ENCODE measurements around the gene C1orf159. TPM values are rescaled to one million over a fixed set of nuclear protein-coding genes. Genes with fewer than 3 reads are reported as not detected.

Gene C1orf159
- total and polyA plus RNA-seq, 2 of the 8 experiments (the other 6 are each of a cell fraction or from before 2014, with no cell fraction given), result 10.0 to 10.9 TPM

DNA sequence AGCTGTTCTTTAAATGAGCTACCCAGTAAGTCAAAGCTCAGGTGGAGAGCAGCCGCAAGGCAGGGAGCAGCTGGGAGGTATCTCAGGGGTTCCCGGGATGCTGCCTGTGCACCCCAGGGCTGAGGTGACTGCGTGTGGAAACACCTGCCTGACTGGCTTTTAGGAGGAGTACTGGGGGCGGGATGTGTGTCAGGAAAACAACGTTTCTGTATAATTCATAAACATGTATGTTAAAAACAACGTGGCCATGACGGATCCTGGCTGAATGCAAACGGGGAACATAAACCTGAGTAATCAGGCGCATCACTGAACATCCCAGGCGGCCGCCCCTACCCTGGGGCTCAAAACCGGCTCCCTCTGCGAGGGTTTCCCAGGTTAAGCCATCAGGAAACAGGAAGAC lies 1.5 kb downstream of the C1orf159 start (continued):
- TF ChIP-seq KDM5A (IDR thresholded peaks at IDR 0.05; ENCODE audit: low read length), result no peak
- TF ChIP-seq POLR2AphosphoS5 (IDR thresholded peaks at IDR 0.05; ENCODE audit: low read depth, low read length), result no peak
- no peak for TF ChIP-seq ASH2L (IDR thresholded peaks at IDR 0.05; ENCODE audit: low read length)
- TF ChIP-seq, protein P1, sequence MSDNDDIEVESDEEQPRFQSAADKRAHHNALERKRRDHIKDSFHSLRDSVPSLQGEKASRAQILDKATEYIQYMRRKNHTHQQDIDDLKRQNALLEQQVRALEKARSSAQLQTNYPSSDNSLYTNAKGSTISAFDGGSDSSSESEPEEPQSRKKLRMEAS (IDR thresholded peaks at IDR 0.05), result no peak
- TF ChIP-seq MAFK (IDR thresholded peaks at IDR 0.05; ENCODE audit: low read depth, low read length), result no peak

Data from H1 (cell line).